Eye (tissue), 1 donor: ENCODE data around the gene HSPA12B.
A peak's percentile ranks its signal among the peaks of the same experiment; 100 is the strongest.

Experiments used
- DNase-seq: peaks from one replicate; pipeline ENCODE4 v3.0.0-alpha.2; 2015

Gene HSPA12B

GRCh38 chr20:3767427-3768341 is 35.2 kb downstream of the HSPA12B start, which contains the start of gene ADISSP:
Gene ADISSP (minus strand): TSS chr20:3767753. CDS start chr20:3760100, 7,653 bp downstream.
- DNase-seq, result peak; percentile 98

GRCh38 chr20:3768342-3769130 is 36.1 kb downstream of the HSPA12B start:
- DNase-seq, result peak; percentile 94

- no peak for DNase-seq
Observed at GRCh38 chr20:3771552-3772058, 39.1 kb downstream of the HSPA12B start.

- no peak for DNase-seq
Observed at GRCh38 chr20:3775457-3776108, 43.1 kb downstream of the HSPA12B start.

- DNase-seq, result peak; percentile 47
Observed at GRCh38 chr20:3777381-3777715, 44.9 kb downstream of the HSPA12B start.

- DNase-seq, result peak; percentile 62
Observed at GRCh38 chr20:3777716-3778629, 45.5 kb downstream of the HSPA12B start.

- DNase-seq, result no peak
Observed at GRCh38 chr20:3778976-3779375, 46.5 kb downstream of the HSPA12B start.

- DNase-seq, result peak; percentile 98
Observed at GRCh38 chr20:3781153-3781910, 48.8 kb downstream of the HSPA12B start, which contains the start of gene SPEF1. Gene SPEF1 (minus strand): TSS chr20:3781448. CDS start chr20:3781287, 161 bp downstream.

- DNase-seq, result no peak
Observed at GRCh38 chr20:3782597-3782996, 50.1 kb downstream of the HSPA12B start.

GRCh38 chr20:3783068-3783489 is 50.6 kb downstream of the HSPA12B start:
- no peak for DNase-seq

- no peak for DNase-seq
Observed at GRCh38 chr20:3783511-3784195, 51.2 kb downstream of the HSPA12B start.

- DNase-seq, result no peak
Observed at GRCh38 chr20:3784216-3784853, 51.9 kb downstream of the HSPA12B start.

- DNase-seq, result no peak
Observed at GRCh38 chr20:3784863-3785239, 52.4 kb downstream of the HSPA12B start.

- no peak for DNase-seq
Observed at GRCh38 chr20:3785240-3786125, 53.0 kb downstream of the HSPA12B start.

- peak; percentile 78 for DNase-seq
Observed at GRCh38 chr20:3786126-3786484, 53.6 kb downstream of the HSPA12B start.

GRCh38 chr20:3786665-3787323 is 54.3 kb downstream of the HSPA12B start, which contains the start of gene CENPB:
Gene CENPB (minus strand): TSS chr20:3786740. CDS start chr20:3786483, 257 bp downstream.
- peak; percentile 94 for DNase-seq

- DNase-seq, result no peak
Observed at GRCh38 chr20:3787324-3788014, 55.0 kb downstream of the HSPA12B start.
